ENCODE data around the gene CAPN2.
"Not testable (repeated sequence)": the region's sequence is repeated elsewhere in the genome, so short reads cannot be mapped to it uniquely, and the experiment has no call there.

CAPN2 gene

DNA sequence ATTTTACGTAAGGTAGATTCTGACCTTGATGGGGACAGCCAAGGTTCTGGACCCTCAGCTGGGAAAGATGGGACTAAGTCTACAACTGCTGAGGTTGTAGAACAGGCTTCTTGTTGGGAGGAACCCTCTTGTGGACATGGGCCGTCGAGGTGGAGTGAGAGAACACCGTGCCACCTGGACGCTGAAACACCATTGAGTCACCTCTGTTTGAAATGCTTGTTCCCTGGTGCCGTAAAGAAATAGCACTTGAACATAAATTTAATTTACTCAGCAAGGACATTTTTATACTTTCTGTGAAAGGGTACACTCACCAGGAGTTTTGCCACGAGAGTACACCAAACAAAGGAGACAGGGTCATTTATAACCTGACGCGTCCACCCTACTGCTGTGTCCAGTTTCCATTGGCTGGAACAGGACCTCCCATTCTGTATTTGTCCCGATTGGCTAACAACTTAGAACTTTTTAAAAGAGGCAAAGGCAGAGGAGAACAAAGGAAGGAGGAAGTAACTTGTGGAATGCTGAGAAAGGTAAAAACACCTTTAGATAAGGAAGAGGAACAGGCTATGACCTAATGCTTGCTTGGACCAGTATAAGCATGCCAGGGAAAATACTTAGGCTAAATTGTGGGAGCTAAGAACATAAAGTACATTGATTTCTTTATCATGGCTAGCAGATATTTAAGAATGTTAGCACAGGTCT lies 27.8 kb downstream of the CAPN2 start:
- DNase-seq: not testable (repeated sequence)

DNA sequence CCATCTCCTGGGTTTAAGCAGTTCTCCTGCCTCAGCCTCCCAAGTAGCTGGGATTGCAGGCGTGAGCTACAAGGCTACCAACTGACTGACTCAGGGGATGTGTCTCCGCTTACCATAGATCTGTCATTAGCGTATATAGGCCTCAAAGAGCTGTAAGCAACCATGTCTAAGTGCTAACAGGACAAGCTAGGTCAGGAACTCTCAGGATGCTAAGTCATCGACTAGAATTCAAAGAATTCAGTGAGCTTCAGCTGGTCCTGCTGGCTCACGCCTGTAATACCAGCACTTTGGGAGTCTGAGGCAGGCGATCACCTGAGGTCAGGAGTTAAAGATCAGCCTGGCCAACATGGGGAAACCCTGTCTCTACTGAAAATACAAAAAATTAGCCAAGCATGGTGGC lies 29.5 kb downstream of the CAPN2 start:
- DNase-seq: no peak

DNA sequence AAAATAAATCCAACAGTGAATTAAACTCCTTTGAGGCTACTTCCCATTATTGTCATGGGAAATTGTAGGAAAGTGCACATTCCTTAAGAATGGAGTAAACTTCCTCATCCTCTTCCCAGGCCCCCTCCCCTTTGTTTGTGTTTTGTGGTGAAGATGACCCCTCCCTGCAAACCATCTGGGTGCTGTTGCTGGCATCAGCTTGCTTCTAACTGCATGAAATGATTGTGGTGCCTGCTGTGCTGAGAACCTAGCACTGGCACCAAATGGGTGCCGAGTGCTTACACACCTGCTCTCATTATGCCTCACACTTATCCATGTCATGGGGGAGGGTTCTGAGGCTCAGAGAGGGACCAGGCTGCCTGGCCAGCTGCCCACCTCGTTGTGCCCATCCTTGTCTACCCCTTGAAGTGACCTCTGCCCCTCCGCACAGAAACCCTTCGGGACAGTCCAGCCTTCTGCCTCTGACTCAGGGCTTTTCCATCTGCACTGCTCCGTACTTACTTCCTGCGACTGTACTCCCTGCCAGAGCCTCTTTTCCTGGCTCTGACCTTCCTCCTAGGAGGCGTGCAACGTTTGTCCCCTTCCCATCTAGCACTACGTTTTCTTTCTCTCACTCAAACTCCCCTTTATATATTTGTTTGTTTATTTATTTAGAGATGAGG lies 30.6 kb downstream of the CAPN2 start:
- DNase-seq: no peak

DNA sequence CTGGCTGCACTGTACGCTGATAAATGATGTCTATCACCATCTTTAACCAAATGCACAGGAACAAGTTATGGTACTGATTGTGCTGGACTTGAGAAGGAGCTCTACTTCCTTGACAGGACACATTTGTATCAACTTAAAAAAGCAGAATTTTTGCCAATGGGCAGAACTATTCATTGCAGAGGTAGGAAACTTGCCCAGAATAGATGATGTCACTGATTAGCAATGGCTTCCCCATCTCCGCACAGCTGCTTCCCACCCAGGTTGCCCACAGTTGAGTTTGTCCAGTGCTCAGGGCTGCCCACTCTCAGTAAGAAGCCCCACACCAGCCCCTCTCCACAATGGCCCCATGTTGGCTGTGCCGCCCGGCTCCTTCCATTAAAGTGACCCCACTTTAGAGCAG lies 33.4 kb downstream of the CAPN2 start:
- DNase-seq: no peak

DNA sequence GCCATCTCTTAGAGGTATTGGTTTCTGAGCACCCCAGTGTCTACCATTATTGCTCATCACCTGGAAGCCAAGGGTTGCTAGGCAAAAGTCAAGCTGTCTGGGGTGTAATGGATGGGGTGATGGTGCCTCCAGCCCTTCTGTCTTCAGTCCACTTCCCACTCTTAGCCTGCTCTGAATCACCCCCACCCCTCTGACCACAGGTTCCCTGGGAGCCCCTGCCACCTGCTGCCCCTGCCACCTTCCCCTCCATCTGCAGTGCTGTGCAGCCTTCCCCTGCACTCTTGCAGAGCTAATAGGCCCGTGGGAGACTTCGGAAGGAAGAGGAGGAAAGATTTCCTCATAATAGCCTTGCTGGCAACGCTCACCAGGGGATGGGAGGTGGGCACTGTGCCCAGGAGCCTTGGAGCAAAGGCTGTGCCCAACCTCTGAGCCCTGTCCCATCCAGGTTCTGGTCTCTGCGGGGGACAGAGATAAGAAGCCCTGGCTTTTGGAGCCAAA lies 35.5 kb downstream of the CAPN2 start:
- DNase-seq: no peak

DNA sequence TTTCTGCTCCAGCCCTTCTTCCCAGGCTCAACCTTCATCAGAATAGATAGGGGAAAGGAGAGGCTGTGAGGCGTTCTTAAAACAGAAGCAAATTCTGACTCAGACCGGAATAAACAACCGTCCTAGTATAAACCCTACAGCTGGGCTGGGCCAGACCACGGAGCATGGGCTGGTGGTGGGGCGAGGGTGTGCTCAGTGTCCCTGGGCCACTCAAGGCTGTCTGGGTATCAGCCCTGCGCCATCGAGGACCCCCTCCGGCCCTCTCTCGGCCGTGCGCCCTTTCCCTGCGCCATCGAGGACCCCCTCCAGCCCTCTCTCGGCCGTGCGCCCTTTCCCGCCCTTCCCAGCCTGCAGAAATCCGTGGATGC lies 36.0 kb downstream of the CAPN2 start:
- DNase-seq: no peak

DNA sequence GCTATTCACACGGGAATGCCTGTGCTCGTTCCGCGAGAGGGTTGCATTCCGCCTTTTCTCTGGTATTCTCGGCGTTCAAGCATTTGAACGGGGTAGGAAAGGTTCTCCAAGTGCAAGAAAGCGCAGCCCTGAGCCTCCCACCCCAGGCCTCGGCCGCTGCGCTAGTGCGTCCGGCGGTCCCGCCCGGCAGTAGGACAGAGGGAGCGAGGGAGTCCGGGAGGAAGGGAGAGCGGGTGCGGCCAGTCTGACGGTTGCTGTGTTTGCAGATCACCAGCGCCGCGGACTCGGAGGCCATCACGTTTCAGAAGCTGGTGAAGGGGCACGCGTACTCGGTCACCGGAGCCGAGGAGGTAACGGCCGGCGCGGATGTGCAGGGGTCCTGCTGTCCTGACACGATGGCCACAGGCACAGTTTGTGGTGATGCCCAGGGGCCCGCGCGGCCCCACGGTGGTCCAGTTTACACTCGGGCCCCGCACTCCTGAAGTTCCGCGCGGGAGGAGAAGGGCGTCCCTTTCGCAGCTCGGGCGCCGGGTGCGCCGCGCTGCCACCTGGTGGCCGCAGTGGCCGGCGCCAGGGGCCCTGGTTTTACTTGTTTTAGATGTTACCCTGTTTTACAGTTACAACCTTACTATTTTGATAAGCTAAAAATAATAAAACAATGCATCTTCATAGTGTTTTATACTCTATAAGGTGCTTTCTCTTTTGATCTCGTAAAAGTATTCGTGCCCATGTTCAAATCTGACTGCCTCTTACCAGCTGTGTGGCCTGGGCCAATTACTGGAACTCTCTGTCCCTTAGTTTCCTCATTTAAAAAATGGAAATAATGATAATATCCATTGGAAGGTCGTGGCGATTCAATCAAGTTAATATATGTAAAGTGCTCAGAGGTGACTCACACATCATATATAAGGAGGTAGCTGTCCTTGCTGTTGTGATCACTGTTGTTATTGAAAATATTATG lies 36.7 kb downstream of the CAPN2 start:
- DNase-seq: peak; percentile 2

DNA sequence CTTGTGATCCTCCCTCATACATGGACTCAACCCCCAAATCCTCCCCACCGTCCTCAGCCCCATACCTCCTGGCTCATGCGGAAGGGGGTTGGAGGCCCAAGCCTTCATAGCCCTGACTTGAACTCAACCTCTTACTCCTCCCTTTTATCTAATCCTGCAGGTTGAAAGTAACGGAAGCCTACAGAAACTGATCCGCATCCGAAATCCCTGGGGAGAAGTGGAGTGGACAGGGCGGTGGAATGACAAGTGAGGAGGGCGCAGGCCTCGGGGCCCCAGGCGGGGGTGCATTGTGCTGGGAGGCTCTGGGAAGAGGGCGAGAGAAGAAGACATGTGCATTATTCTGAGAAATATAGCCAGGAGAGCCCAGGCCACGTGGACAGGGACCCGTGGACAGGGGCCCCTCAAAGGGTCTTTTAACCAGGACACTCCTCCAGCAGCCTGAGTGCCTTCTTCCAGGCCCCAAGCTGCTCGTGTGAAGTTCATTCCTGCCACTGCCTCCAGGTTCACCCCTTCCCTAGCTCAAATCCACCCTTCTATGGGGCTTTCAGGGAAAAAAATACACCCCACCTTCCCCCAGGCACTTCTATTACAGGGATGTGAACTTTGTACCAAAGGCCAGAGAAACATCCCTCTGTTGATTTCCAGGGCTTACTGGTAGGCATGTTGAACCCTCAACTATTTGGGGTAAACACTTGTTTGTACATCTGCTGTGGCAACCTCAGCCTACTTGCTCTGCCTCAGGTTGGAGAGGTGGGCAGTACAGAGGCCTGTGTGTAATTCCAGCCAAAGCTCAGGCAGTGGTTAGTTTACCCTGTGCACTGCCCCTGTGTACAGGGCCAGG lies 38.6 kb downstream of the CAPN2 start:
- no peak for DNase-seq

DNA sequence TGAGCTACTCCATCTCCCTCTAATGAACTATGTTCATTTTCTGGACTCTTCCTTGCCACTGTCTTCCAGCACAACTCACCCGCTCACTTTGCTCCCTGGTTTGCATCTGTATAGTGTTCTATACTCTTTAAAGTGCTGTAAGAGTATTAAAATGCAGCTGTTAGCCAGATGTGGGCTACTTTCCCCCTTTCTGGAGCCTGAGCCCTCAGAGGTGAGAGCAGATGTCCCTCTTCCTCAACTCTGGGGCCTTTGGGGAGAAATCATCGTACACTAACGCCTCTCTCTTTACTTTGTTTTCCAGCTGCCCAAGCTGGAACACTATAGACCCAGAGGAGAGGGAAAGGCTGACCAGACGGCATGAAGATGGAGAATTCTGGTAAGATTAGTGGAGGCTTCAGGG lies 39.4 kb downstream of the CAPN2 start:
- no peak for DNase-seq

DNA sequence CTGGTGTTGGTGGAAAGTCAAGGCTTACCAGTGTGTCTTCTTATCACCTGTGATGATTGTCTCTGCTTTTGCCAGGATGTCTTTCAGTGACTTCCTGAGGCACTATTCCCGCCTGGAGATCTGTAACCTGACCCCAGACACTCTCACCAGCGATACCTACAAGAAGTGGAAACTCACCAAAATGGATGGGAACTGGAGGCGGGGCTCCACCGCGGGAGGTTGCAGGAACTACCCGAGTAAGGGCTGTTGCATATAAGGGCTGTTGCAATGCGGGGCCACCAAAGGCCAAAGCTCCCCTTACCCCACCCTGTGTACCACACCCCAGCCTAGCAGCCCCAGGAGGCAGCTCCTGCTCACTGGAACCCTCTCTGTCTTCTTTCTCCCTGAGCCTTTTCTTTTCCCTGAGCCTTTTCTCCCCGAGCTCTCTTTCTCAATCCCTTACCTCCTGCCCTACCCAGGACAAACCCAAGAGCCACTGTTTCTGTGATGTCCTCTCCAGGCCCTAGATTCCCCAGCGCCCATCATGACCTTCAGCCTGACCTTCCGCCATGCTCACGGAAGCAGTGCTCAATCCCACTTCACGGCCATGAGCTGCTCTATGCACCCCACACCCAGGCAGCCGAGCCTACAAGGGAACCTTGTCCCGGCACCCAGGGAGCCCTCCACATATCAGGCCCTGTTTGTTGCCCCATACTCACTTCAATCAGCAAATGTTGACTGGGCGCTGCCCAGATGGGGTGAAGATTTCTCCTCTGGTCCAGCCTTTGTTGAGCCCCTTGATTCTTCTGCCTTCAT lies 40.6 kb downstream of the CAPN2 start:
- DNase-seq: no peak

DNA sequence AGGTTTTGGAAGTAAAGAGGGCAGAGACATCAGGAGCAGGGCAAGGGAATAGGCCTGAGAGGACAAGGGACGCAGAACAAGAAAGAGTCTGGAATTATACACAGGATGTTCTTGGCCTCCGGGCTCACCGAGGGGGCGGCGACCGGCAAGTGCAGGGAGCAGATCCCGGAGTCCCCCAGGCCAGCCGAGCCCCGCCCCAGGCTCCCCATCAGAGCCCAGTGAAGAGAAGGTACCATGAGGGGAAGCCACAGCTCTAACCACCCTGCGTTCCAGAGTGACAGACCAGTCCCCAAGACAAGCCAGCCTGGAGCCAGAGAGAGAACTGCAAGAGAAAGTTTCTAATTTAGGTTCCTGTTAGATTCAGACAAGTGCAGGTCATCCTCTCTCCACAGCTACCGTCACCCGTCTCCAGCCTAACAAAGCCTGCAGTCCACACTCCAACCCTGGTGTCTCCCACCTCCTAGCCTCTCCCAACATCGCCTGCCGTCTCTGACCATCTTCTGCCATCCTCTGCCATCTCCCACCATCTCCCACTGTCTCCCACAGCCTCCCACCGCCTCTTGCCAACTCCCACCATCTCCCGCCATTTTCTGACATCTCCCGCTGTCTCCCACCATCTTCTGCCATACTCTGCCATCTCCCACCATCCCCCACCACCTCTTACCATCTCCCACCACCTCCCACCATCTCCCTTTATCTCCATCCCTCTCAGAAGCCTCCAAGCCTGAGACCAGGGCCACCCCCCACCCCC lies 42.5 kb downstream of the CAPN2 start:
- no peak for DNase-seq

DNA sequence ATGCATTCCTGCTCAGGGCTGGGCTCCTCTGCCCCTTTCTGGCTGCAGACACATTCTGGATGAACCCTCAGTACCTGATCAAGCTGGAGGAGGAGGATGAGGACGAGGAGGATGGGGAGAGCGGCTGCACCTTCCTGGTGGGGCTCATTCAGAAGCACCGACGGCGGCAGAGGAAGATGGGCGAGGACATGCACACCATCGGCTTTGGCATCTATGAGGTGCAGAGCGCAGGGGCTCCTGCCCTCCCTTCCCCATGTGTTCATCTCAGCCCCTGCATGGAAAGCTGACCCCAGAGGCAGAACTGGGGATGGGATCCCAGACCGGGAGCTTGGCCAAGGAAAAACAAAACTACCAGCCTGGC lies 43.1 kb downstream of the CAPN2 start:
- no peak for DNase-seq

DNA sequence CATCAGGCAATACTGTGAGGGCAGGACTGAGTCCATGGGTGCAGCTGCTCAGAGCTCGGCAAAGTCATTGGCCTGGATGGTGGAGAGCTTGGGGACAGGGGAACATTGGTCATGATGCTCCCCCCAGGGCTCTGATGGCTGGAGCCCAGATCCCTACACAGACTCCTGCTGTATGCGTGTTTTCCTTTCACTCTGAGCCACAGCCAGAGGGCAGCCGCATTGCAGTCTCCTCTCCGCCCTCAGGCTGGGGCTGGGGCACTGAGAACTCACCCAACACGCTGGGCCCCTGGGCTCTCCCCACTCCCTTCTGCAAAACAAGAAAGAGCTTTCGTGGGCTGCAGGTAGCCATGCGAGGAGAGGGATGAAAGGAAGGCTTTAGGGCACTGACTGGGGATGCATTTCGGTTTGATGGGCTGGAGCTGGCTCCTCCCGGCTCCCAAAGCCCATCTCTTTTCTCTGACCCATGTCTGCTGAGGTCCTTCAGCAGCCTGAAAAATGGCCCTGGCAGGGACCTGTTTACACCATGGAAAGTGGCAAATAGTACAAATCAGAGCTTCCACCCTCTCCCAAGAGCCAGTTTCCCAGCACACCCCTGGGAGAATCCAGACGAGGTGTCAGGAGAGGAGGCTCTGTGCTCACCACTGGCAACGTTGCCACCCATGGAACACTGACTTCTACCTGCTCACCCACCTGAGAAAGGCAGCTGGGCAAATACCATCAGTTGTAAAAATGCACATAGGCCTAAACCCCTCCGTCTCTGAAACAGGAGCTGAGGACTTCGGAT lies 43.8 kb downstream of the CAPN2 start:
- no peak for DNase-seq

DNA sequence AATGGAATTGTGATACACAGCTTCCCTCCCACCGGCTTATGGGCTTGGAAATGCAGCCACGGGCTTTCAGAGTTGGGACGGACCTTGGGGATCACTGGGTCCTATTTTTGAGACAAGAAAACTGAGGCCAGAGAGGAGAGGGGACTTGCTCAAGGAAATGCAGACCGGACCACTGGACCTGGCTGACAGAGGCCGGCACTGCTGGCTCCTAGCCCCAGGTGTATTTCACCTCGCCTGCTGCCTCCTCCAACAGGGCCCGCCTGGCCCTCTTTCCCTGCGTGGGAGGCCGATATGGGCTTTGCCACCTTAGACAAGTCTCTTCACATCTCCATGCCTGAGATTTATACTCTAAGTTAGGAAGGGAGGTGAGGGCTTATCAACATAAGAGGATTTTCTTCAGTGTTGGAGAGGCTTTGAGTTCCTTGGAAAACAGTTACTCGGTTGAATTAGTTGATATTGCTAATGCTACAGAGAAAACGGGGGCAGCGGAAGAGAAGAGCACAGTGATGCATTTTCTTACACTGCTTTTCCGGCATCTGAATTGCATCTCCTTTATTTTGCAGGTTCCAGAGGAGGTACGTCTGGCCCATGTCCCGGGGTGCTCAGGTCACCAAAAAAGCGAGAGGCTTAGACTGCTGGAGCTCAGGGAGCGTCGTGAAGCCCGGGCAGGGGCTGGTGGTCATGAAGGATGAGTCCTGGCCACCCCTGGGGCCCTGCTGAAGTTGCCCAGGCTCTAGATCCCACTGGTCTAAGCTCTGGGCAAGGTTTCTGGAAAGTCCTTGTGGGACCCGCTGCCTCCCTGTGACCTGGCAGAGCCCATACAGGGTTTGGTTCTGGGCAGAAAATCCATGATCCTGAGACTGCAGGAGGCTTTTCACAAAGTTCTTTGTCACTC lies 44.7 kb downstream of the CAPN2 start:
- no peak for DNase-seq

DNA sequence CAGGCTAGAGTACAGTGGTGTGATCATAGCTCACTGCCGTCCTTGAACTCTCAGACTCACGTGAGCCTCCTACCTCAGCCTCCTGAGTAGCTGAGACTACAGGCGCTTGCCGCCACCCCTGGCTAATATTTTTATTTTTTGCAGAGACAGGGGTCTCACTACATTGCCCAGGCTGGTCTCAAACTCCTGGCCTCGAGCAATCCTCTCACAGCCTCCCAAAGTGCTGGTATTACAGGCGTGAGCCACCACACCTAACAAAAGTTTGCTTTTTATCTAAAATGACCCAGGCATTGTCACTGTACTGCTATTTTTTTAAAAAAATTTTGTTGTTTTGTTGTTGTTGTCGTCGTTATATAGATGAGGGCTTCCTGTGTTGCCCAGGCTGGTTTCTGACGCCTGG lies 46.4 kb downstream of the CAPN2 start:
- no peak for DNase-seq

DNA sequence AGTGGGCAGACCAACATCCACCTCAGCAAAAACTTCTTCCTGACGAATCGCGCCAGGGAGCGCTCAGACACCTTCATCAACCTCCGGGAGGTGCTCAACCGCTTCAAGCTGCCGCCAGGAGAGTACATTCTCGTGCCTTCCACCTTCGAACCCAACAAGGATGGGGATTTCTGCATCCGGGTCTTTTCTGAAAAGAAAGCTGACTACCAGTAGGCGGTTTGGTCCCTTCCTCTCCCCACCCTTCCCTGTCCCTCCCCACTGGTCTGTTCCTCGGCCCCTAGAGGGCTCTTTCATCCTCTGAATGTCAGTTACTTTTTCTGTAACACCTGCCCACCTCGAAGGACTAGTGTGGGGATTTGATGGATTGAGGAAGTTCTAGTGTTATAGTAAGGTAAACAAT lies 46.9 kb downstream of the CAPN2 start:
- DNase-seq: no peak

DNA sequence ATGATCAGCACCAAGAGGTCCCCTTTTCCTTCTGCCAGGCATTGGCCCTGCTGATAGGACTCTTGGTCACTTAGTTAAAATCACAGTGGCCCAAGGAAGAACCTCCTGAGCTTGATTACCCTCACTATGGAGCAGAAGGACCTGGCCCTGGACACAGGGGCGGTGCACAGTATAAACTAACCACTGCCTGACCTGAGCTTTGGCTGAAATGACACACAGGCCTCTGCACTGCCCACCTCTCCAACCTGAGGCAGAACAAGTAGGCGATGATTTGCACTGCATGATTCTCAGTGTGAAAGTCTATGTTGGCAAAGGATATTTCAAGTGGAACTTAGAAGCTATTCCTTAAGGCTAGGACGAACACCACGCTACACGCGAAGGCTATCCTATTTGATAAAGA lies 48.5 kb downstream of the CAPN2 start:
- no peak for DNase-seq

DNA sequence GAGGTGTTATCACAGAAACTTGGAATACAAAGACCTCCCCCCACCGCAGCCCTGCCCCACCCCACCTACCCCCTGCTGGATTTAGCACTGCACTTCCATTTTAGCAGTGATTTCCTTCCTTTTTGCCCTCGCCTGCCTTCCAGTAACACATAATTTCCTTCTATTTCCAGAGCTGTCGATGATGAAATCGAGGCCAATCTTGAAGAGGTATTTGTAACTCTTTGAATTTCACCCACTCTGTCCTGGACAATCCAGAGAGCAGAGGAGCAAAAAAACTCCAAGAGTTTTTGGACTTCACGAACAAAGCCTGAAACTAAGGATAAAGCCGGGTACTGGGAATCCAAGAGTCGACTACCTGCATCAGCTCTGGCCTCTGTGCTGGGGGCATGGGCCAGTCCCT lies 49.1 kb downstream of the CAPN2 start:
- no peak for DNase-seq

DNA sequence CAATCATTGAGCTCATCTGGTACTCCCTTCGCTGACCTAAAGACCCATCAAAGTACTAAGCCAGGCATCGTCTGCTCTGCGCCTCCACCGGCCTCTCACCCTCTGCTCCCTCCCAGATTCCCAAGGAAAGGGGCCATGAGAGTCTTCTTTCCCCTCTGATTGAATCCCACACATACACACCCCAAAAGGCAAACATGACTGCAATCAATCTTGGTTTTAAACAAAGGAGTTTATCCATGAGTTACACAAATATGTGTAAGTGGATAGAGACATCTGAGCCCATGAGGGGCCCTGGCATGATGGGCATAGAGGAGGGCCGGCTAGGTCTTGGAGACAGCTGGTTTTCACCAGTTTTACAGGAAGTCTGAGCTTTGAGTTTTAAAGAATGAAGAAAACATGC lies 50.9 kb downstream of the CAPN2 start:
- no peak for DNase-seq
